NCI-H2107 (cell line): ENCODE measurements around the gene GSE1.

Source experiments
- DNase-seq: peaks from one replicate; lab custom pipeline; 2025; lab: John Stamatoyannopoulos, UW

GSE1 gene

DNA sequence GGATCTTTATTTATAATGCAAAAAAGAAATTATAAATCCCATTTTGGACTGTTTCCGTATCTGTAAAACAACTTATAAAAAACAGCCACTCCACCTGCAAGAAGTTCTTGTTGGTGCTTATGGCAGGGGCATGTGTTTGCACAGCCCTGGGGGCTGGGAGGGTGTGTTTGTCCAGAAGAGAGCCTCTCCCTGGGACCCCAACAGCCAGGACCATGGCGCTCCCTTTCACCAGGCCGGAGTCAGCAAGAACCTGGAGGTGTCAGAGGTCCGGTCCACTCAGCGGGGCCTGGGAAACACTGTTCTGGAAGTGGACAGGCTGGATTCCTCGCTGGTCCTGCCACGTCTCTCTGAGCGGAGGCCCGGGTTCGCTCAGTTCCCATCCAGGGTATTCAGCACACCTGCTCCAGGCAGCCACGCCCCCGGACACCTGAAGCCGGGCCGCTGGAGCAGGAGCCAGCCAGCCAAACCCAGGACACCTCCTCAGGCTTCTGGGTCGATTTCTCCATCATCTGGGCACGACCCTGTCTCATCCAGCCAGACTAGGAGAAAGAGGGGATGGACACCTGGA lies 94.5 kb downstream of the GSE1 start:
- peak; percentile 51 for DNase-seq

DNA sequence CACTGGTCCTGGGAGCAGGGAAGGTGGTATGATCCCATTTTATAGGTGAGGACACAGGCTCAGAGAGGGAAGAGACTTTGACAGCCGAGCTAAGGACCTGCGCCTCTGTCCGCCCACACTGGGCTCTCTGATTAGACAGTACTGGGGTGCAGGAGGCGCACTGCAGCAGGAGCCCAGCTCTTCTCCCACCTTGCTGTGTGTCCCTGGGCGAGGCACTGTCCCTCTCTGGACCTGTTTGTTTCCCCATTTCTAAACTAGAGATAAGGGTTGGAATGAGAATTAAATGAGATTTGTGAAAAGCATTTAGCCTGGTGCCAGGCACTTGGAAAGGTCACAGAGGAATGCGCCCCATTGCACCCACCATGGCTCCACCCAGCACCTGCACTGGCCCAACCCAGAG lies 95.2 kb downstream of the GSE1 start:
- DNase-seq, result no peak

- DNase-seq, result no peak
These were observed 96.9 kb downstream of the GSE1 start for GRCh38 chr16:85709766-85710585.

- peak; percentile 28 for DNase-seq
These were observed 97.6 kb downstream of the GSE1 start for GRCh38 chr16:85710732-85711131.

GRCh38 chr16:85711982-85712587 lies 99.0 kb downstream of the GSE1 start:
- DNase-seq, result no peak

DNA sequence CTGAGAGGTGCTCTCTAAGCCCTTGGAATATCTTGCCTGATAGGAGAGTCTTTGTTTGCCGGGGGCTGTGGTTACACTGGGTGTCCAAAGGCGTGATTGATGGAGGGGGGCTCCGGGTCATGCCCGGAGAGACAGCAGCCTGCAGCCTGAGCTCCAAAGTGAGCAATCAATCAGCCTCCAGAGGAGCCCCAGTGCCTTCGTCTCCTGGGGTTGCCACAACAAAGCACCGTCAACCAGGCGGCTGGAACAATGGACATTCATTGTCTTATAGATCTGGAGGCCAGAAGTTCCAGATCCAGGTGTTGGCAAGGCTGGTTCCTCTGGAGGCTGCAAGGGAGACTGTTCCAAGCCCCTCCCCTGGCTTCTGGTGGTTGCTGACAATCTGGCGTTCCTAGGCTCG lies 99.7 kb downstream of the GSE1 start:
- DNase-seq, result no peak

DNA sequence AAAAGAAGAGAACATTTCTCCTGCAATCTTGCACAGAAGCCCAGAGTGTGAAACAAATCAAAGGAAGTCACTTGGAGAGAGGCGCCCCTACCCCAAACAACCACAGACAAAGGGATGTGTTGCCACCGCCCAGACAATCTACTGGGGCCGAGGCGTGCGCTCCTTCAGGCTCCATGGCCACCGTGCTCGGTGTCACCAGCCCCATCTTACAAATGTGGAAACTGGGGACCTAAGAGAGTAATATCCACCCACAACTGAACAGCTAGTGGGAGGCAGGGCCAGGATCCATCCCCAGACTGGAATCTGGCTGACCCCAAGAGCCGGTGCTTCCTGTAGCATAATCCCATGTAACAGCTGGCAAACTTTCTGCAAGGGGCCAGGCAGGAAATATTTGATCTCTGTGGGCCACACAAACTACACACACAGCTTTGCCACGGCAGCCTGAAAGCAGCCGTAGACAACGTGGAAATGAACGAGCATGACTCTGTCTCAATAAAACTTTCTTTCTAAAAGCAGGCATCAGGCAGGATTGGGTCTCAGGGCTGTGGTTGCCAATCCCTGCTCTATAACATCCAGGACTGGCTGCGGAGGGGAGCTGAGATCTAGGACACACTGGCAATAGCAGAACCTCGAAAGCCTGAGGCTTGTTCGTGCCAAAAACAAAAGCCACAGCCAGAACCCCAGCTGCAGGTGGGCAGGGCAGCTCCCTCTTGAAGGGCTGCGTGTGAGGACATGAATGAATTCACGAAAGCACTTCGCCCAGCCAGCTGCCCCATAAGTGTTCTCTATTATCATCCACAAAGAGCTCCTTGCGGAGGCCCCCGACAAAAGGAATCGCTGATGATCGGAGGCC lies 102.3 kb downstream of the GSE1 start:
- DNase-seq, result peak; percentile 62

DNA sequence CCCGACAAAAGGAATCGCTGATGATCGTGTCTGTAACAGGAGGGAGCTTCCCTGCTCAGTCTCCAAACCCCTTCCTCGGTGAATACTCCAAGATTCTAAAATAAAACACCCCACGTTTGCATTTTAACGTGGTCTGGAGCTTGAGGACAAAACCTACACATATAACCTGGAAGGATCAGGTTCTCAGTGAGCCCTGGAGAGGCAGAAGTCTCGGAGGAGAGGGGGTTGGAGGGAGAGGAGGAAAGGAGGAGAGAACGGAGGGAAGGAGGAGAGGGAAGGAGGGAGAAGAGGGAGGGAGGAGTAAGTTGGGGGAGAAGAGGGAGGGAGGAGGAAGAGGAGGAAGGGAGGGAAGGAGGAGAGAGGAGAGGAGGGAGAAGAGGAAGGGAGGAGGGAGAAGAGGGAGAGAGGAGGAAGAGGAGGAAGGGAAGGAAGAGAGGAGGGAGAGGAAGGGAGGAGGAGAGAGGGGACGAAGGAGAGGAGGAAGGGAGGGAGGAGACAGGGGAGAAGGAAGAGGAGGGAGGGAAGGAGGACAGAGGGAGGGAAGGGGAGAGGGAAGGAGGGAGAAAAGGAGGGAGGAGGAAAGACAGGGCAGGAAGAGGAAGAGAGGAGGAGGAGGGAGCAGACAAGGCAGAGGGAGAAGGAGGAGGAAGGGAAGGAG lies 103.0 kb downstream of the GSE1 start:
- no peak for DNase-seq

GRCh38 chr16:85716680-85717038 lies 103.5 kb downstream of the GSE1 start:
- DNase-seq, result no peak

DNA sequence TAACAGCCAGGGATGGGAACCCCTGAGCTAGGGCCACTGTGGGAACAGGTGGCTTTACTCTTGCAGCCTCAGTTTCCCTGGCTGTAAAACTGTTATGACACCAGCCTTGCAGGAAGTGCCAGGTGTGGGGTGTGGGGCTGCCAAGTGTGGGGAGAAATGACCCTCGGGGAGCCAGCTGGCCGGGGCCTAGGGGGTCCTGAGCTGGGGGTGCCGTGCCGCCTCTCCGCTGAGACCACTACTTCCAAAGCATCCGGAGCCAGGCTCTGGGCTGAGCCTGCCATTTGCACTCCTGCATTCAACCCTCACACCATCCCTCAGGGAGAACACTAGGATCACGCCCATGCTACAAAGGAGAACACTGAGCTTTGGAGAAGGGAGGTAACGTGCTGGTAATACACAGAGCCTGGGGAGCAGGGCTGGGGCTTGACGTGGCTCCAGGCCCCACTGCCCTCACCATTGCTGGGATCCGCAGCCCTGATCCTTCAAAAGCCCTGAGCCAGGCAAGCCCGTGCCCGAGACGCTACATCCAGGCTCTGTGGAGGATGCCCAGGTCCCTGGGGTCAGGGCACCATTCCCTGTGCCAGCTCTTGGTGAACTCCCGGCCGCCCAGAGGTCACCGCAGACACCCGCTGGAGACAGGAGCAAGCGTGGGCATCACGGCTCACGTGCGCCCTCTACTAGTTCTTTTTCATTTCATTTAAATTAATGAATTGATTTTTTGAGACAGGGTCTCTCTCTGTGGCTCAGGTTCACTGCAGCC lies 104.5 kb downstream of the GSE1 start:
- DNase-seq, result peak; percentile 45

GRCh38 chr16:85718153-85718477 lies 105.0 kb downstream of the GSE1 start:
- no peak for DNase-seq

DNA sequence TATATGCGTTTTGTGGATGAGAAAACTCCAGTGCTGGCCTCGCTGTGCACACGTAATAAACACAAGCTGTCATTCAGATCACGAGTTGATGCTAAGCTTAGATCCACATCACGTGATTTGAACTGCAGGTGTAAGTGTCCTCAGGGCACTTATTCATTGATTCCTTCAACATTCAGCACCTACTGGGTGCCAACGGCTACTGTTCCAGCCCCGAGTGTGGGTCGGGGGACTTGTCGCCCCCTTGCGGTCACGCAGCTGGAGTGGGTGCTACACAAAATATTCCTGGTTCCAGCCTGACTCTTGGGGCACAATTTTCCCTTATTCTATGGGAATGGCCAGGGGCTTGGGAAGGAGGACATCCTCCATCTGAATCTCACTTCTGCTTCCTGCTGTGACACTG lies 105.6 kb downstream of the GSE1 start:
- DNase-seq, result no peak

GRCh38 chr16:85719605-85720301 lies 106.6 kb downstream of the GSE1 start:
- DNase-seq, result no peak

GRCh38 chr16:85720302-85720637 lies 107.1 kb downstream of the GSE1 start:
- no peak for DNase-seq

- DNase-seq, result peak; percentile 59
These were observed 109.2 kb downstream of the GSE1 start for GRCh38 chr16:85722128-85722893.

DNA sequence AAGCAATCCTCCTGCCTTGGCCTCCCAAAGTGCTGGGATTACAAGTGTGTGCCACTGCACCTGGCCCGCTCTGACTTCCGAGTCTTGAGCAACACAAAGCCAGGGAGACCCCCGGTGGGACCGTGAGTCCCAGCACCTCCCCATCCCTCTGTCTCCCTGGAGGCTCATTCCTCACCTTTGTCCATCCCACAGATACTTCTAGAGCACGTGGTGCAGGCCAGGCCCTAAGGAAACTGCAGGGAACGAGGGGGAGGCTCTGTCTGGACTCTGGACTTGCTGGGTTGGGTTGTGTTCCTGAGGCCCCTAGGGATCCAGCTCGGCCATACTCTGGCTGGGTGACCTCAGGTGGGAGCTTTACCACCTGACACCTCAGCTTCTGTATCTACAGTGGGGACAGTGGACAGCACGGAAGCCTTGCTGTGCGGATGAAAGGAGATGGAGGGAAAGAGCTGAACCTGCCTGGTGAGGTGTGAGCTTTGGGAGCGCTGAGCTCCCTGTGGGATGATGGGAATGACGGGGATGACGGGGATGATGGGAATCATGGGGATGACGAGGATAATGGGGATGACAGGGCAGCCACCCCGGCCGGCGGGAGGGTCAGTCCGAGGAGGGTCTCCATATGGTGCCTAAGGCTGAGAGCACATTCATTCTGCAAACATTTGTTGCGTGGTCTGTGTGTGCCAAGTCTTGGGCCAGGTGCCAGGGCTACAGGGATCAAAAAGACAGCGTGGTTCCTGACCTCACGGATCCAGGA lies 111.2 kb downstream of the GSE1 start:
- no peak for DNase-seq

DNA sequence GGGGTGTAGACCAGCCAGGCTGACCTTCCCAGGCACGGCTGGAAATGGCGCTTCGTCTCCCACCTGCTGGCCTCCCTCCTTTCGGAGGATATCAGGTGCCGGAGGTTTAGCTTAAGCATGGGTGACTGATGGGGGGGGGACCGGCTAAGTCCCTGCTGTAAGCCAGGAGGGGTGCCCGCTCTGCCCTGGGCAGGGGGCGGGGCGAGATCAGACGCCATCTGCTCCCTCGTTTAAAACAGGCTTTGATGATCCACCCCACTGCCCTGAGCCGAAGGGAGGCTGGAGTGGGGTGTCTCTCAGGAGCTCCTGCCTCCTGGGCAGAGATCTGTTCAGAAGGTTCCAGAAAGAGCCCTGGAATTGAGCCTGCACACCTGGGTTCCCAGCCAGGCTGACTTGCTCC lies 111.8 kb downstream of the GSE1 start:
- no peak for DNase-seq
